Measurements from ENCODE around the gene IL17B.

IL17B gene

DNA sequence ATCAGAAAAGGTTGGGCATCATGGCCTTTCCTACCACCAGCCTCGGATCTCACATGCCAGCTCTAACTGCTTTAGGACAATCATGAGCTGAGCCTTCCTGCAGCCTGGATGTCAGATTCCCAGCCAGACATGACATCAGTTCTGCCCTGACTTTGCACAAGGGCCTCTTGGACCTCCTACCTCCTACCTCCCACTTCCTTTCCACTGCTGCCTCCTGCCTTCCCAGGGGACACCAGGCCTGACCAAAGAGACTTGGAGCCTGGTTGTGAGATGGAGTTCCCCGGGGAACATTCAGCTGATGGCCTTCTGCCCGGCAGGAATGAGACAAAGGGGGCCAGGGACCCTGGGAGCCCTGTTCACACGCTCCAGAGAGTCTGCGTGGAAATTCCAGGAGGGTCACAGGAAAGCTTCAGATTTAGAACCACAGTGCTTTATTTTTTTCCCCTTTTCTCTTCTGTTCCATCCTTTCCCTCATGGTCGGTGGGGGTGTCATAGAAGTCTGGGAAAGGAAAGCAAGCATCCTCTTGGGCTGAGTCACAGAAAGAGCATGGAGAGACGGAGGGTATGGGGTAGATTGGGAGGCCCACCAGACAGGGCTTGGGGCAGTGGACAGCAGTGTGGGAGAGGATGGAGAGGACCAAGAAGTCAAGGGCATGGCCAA lies 35.4 kb upstream of the IL17B start:
- no peak for DNase-seq

DNA sequence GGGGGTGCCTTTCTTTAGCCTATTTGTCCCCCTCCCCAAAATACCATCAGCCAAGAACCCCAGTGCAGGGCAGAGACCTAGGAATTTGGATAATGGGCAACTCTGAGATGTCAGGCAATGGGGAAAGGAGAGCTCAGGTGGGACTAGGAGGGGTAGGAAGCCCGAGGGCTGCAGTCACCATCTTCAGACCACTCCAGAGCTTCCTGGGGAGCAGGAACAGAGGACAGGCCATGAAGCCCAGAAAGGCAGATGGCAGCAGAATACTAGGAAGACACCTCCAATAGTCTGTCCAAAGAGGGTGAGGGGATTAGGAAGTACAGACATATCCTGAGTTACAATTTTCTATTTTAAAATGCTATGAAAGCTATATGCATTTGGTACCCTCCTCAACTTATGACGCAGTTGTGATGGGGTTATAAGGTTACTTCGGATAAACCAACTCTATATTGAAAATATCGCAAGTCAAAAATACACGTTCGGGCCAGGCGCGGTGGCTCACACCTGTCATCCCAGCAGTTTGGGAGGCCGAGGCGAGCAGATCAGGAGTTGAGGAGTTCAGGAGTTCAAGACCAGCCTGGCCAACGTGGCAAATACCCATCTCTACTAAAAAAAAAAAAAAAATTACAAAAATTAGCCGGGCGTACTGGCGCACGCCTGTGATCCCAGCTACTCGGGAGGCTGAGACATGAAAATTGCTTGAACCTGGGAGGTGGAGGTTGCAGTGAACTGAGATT lies 34.6 kb upstream of the IL17B start:
- no peak for DNase-seq

DNA sequence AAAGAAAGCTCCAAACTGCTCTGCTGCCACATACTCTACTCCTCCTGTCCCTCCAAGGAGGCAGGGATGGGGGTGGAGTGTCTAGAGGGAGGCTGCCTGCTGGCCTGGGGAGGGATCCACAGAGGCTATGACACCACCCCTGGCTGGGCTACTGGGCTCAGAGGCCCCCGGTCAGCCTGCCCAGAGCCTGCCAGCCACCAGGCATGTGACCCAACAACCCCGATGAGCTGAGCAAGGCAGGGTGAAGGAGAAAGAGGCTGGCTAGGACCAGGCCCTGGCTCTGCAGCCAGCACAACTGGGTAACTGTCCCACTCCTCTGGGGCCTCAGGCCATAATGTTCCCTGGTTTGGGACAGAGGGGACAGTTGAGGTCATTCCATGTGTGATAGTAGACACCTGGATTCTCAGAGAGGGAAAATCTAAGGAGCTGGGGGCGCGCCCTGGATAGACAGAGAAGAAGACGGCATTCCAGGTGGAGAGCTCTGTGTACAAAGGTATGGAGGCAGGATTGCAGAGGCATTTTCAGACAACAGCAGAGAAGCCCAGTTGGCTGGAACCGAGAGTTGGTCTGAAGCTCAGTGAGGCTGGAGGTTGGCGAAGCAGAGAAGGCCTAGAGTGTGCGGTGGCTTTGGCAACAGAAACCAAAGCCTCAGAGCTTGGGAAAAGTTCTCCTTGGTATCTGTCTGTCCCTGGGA lies 33.8 kb upstream of the IL17B start:
- no peak for DNase-seq

DNA sequence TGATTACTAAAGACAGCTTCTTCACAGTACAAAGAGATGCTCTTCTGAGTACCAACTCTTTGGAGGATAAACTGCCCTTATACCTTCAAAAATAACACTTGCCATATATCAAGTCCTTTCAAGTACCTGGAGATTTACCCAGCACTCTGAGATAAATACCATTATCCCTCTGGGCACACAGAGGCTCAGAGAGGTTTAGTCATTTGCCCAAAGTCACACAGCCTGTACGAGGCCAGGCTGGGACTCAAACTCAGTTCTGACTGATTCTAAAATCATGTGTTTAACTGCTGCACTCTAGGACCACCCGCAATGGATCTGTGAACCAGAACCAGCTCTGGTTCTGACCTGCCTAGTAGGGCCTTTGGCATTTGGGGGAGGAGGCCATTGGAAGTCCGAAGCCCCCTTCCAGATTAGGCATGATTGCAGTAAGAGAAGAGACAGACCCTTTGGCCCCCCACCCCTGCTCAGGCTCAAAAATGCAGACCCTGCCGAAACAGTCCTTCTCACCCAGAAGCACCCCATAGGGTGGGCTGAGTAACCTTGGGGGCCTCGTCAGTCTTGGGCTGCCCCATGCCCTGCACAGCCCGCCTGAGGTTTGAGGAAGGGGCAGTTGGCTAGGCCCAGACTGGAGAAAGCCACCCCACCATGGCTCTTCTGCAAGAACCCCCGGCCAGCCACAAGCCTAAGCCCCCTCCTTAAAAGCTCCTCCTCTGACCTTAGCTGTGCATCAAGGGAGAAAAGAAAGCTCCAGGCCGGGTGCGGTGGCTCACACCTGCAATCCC lies 32.8 kb upstream of the IL17B start:
- no peak for DNase-seq

DNA sequence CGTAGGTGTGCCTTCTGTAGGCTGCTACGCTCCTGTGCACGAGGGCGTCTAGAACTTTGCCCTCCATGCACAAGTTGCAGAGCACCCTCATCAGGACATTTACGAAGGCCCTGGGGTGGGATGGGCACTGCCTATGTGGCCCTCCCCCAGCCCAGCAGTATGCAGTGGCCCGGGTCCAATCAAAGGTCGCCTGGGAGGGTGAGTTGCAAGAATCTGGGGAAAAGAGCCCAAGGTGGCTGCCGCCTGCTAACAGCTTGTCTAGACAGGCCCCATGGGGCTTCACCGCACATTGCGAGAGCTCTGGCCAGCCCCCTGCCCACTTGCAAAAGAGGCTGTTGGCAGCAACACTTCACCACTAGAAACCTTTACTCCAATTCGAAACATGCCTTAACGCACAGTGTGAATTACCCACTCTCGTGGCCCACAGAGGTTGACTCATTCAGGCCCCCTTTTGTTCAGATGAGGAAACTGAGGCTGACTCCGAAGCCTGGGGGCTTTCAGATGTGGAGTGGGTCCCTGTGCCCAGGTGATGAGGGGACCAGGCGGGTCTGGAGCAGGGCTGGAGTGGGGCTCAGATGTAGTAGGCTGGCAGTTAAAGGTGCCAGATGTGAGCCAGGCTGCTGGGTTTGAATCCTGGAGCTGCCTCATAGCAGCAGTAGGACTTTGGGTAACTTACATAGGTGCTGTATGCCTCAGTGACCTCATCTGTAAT lies 31.8 kb upstream of the IL17B start:
- DNase-seq = no peak

DNA sequence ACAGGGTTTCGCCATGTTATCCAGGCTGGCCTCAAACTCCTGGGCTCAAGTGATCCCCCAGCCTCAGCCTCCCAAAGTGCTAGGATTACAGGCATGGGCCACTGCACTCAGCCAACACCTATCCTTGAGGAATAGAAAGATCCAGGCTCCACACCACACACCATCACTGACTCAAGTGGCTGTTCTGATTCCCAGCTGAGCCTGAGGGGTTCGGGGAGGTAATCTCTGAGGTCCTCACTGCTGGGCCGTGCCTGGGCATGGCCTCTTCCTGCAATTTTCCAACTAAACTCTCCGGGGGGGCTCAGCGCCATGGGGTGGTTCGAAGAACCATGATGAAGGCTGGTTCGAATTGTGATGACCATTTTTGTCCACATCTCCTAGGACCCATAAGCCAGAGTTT lies 31.0 kb upstream of the IL17B start:
- DNase-seq = no peak

DNA sequence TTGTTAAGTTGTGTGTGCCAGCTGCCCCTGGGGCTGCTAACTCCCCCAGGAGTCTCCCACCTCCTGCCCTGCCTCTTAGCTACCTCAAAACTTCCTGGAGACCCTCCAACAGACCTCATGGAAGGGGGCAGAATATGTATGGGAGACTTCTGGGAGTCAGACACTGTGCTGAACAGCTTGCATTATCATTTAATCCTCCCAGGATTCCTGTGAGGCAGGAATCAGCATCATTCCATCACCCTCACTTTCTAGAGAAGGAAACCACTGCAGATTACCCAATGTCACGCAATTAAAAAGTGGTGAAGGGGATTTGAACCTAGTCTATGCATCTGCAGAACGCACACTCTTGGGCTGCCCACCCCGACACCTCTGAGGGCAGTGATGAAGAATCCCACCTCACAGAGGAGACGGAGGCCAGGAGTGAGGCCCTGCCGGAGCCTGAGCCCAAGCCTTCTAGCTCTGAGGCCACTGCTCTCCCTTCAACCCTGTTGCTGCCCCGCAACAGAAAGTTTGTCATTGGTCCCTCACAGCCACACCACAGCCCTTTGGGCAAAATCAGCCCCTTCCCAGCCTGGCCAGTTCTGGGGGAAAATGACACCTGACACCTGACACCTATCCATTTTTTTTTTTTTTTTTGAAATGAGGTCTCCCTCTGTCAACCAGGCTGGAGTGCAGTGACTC lies 30.3 kb upstream of the IL17B start:
- DNase-seq = no peak

DNA sequence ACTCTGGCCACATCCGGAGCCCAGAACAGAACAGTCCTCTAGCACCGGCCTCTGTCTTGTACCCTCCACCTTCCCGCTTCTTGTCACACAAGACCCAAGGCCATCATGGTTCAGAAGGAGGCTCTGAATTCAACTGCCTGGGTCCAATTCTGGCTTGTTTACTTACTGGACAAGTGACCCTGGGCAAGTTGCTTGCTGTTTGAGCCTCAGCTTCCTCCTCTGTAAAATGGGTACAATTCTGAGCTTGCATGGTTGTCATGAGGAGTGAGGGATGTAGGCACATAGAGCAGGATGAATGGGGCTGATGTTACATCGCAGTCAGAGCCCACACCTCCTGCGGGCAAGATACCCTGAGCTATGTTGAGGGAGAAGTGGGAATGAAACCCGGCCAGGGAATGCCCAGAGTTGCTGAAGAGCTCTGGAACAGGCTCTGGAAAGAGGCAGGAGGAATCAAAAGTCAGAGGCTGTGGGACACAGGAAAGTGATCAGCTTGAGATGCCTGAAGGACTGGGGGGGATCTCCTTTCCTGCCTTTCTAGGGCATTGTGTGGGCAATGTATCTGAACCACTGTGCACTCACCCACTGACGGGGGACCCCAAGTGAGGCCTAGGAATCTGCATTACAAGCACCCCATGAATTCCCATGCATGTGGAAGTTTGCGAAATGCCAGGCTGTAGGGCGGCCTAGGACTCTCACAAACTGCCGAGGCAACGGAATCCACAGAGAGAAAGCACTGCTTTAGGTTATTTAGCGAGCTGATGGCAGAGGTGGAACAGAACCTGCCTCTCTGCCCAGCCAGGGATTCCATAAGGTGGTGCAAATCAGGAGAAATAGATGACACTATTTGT lies 29.4 kb upstream of the IL17B start:
- no peak for DNase-seq

DNA sequence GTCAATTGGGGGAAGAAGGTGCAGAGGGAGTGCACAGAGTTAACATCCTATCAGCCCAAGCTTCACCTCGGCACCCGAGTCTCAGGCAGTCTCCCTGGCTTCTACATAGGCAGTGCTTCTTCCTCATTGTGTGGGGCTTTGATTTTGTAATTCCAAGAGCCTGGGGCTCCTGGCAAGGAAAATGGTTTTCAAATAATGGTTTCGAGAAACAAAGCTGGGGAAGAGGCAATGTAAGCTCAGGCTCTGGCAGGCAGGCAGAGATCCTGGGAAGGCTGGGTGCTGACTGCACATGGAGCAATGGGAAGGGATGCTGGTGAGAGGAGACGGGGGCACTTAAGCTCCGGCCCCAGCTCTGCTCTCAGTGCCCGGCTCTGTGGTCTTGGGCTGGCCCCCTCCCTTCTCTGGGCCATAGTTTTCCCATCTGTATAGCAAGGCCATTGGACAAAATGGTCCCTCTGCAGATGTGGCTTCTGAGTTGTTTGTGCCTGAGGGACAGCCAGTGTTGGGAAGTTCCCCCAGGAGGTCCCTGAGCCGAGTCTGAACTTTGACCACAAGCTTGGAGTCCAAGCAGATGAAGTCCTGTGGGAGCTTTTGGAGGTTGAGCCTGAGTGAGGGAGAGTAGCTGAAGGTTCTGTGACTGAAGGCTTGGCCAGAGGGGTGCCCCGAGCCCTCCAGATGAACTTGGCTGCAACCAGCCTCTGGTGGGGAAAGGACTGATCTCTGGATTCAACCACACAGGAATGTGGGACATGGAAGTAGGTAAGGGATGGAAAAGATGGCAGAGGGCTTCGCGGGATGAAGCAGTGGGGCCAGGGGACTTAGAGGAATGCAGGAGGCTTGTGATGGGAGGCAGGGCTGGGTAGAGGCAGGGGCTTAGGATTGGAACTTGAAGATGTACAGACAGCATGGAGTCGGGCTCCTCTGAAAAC lies 28.5 kb upstream of the IL17B start:
- DNase-seq = no peak

DNA sequence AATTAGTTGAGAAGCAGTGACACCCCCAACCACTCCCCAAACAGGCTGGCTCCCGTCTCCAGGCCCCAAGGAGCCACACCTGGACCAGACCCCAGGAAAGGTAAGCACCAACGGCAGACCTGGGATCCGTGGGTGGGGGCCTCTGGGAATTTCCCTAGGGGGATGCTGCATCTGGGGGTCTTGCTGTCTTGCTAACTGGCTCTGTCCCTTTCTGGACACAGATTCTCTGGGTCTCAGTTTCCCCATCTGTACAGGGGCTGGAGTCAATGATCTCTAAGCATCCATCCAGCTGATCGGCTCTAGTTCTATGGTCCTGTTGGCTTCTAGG lies 27.9 kb upstream of the IL17B start:
- no peak for DNase-seq

DNA sequence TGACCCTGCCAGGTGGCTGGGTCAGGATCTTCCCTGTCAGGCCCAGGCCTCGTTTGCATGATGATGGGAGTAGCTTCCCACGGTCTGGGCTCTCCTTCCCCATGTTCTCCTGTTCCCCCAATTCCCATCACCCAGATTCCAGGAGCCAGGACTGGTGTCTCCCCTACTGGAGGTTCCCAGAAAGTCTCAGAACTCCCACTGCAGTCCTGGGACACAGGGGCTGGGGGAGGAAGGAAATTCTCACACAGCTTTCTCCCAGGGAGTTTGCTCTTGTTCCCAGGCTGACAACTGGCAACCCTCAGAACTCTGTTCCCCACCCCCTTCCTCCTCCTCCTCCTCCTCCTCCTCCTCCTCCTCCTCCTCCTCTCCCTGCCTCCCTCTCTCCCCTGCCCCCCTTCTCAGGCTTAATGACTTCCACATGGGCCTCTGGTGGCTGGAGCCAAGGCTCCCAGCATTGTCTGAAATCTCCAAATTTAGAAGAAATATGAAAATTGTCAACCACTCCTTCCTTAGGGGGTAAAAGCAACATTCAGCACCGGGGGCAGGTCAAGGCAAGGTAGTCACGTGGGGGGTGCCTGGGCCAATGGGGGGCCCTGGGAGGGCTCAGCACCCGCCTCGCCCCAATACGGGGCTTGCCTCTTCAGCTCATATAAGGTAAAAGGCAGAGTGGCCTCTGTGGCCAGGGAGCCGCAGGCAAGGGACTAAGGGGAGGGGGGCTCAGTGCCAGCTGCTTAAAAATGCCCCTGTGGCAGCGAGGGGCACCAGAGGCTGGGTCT lies 27.3 kb upstream of the IL17B start:
- no peak for DNase-seq

DNA sequence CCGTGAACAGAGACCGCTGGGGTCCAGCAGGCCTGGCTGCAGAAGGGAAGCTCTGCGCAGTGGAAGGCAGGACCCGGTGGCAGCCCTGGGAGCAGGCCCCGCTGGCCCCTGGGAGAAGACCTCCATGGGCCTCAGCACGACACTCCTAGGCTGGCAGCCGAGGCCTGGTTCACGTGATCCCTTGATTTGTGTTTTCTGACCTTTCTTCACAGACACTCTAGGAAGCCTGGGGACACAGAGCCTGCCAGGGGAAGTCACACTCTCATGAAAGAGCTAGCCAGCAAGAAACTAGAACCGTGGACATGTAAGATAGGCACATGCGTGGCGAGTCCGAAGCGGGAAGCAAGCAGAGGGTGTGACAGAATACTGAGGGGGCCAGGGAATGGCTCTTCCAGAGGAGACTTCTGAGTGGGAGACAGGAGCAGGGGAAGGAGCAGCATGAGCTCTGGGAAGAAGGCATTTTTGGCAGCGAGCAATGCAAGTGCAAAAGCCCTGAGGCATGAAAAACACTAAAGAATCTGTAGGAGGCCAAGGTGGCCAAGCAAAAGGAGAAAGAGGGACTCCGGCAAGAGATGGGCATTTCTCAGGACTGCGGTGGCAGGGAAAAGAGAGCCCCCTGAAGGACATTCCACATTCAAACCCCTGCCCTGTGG lies 26.6 kb upstream of the IL17B start:
- DNase-seq = no peak

DNA sequence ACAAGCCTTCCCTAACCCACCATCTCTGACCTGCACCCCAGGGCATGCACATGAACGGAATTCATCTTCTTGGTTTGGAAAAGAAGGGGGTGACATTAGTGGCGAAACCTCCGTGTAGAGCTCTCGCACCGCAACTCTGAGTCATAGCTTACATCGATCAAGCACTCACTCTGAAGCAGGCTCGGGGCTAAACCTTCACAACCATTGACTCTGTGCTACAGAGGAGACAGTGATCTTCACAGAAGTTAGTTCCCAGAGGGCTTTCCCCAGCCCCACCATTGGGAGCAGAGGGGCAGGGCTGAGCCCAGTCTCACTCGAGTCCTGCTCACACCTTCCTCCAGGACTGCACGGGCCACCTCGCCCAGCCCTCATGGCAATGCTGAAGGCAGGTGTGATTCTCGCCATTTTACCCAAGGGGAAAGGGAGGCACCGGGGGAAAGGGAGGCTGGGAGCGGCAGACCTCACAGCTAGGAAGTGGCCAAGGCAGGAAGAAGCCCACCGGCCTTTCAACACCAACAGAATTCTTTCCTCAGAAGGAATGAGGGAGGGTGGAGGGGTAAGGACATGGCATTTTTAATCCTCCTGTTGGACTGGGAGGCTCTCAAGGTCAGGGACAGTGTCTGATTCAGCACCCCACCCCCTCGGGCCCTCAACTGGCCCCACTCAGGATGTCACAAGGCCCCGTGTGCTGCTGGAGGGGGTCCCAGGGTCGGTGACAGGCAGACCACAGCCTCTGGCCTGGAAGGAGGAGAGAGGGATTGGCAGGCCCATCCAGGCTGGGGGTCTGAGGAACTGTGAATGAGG lies 25.9 kb upstream of the IL17B start:
- DNase-seq = no peak

DNA sequence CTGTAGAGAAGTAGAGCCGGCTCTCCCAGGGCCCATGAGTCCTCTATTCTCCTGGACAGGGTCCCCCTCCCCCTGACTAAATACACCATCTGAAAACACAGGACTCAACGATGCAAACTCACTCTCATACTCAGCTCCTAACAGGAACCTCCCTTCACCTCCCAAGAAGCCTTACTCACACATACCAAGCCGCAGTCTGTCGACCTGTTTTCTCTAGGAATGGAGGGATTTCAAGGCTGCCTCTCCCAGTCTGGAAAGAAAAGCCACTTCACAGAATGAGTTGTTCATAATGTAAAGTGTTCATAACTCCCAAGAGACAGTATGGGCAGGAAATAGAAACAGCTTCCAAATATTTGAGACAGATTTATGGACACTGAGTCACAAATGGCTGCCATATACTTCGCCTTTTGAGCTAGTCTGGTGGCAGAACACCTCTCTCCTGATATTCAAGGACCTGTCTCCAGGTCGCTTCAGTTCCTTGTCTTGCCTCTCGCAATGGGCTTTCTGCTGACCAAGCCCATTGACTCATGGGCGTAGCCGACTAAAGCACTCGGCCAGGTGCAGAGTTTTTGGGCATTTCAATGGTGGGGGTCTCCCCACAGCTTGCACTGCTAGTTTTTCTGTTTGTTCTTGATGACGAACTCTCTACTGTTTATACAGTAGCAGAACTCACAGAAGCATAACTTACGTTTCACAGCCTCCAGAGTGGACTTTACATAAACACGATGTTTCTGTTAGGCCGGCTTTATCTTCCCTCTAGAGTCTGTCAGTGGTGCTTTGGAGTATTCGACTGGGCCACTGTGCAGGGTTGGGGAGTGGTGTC lies 25.0 kb upstream of the IL17B start:
- DNase-seq = no peak

DNA sequence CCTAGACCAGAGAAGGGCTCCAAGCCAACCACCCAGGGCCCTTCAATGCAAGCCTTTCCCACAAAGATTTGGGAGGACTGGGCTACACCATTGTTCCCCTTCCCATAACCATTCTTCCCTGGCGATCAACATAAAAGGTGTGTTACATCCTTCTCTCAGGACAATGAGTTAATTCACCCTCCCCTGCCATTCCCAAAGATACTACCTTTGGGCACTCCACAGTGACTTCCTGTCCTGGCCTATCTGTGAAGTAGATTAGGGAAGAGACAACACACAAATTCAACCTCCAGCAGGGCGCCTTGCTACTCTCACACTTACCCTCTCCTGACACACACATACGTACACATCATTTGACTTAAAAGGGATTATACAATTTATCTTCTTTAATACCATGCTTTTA lies 23.2 kb upstream of the IL17B start:
- DNase-seq = no peak

DNA sequence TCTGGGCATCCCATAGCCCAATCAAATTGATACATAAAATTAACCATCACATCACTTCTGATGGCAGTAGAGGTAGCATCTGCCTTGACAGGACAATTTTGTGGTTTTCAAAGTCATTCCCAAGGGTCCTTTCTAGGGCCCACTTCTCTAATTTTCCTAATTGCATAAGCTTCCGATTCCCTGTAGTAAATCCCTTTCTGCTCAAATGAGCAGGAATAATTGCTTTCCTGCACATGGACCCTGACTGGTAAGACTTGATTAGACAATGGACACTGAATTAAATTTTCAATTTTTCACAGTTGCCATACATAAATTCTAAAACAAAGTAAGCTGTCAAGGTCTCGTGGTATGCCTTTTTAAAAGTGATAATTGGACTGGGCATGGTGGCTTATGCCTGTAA lies 22.0 kb upstream of the IL17B start:
- DNase-seq = no peak

DNA sequence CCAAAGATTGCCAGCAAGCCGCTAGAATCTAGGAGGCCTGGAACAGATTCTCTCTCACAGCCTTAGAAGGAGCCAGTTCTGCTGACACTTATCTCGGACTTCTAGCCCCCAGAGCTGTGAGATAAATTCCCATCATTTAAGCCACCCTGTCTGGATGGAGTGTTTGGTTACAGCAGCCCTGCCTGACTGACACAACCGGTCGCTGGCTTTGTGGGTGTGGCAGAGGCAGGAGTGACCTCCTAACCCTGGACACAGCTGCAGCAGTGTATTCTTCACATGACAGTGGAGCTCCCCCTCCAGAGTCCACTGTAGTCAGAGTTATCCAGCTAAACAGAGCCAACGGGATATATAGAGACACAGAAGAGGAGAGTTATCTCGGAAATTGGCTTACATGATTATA lies 21.2 kb upstream of the IL17B start:
- DNase-seq = no peak

Data from NCI-H510A (cell line).